Measurements from ENCODE around the gene ROR2.

GRCh38 chr9:91837981-91838731 lies 111.9 kb downstream of the ROR2 start:
- TF ChIP-seq CTCF (conservative IDR thresholded peaks at IDR 0.05; ENCODE audit: low read depth, low read length) (no peak), EZH2phosphoT487 (IDR thresholded peaks at IDR 0.05; ENCODE audit: borderline replicate concordance, low read length) (no peak)

Data from PC-3 (cell line).